Dermis blood vessel endothelial cell (primary cell): ENCODE data around the gene GAPDH. TPM values are rescaled to one million over a fixed set of nuclear protein-coding genes. Genes with fewer than 3 reads are reported as not detected.
"Not testable (repeated sequence)": the region's sequence is repeated elsewhere in the genome, so short reads cannot be mapped to it uniquely, and the experiment has no call there.

Source experiments
- DNase-seq: peaks from one replicate; pipeline ENCODE4 v3.0.0; 2010
- total RNA-seq: library from RNA; depleted of rRNA; stranded (reverse); fragments of >200 nt; gene quantifications from 2 replicates; pipeline ENCODE4 v1.2.3, GENCODE V29; 2014

GAPDH gene
- 4,017 and 6,422 TPM in 2 replicates for total RNA-seq

- DNase-seq = peak; percentile 96
Observed at GRCh38 chr12:6533923-6534694, at the start of gene GAPDH. Gene GAPDH (plus strand): TSS chr12:6534517. CDS start chr12:6534833, 316 bp downstream.

- DNase-seq = no peak
Observed at GRCh38 chr12:6488240-6488639, 46.1 kb upstream of the GAPDH start.

- DNase-seq = no peak
Observed at GRCh38 chr12:6489449-6489848, 44.9 kb upstream of the GAPDH start.

GRCh38 chr12:6490673-6491072 lies 43.6 kb upstream of the GAPDH start:
- not testable (repeated sequence) for DNase-seq

- DNase-seq = peak; percentile 95
Observed at GRCh38 chr12:6492838-6493496, 41.4 kb upstream of the GAPDH start, which contains the start of gene MRPL51. Gene MRPL51 (minus strand): TSS chr12:6493262. CDS start chr12:6493136, 126 bp downstream.

GRCh38 chr12:6493497-6494257 lies 40.6 kb upstream of the GAPDH start, which contains the start of gene NCAPD2:
Gene NCAPD2 (plus strand): TSS chr12:6494102. CDS start chr12:6495099, 997 bp downstream.
- peak; percentile 97 for DNase-seq

- no peak for DNase-seq
Observed at GRCh38 chr12:6494258-6494743, 40.0 kb upstream of the GAPDH start.

GRCh38 chr12:6494968-6495367 lies 39.3 kb upstream of the GAPDH start:
- DNase-seq = no peak

- peak; percentile 18 for DNase-seq
Observed at GRCh38 chr12:6497291-6497690, 37.0 kb upstream of the GAPDH start.

GRCh38 chr12:6500466-6500865 lies 33.9 kb upstream of the GAPDH start:
- no peak for DNase-seq

GRCh38 chr12:6507102-6507998 lies 27.0 kb upstream of the GAPDH start:
- DNase-seq = no peak

GRCh38 chr12:6508087-6508486 lies 26.2 kb upstream of the GAPDH start:
- no peak for DNase-seq

GRCh38 chr12:6520186-6520585 lies 14.1 kb upstream of the GAPDH start:
- DNase-seq = no peak

- no peak for DNase-seq
Observed at GRCh38 chr12:6522193-6522592, 12.1 kb upstream of the GAPDH start.

- DNase-seq = no peak
Observed at GRCh38 chr12:6523708-6524107, 10.6 kb upstream of the GAPDH start.

- DNase-seq = no peak
Observed at GRCh38 chr12:6524648-6525047, 9.7 kb upstream of the GAPDH start.

GRCh38 chr12:6526201-6526600 lies 8.1 kb upstream of the GAPDH start:
- no peak for DNase-seq

- no peak for DNase-seq
Observed at GRCh38 chr12:6526766-6527525, 7.4 kb upstream of the GAPDH start.

GRCh38 chr12:6527711-6528110 lies 6.6 kb upstream of the GAPDH start:
- DNase-seq = no peak

- DNase-seq = no peak
Observed at GRCh38 chr12:6528539-6529235, 5.6 kb upstream of the GAPDH start.
